Retinal pigment epithelial cell (primary cell): ENCODE results near the gene OTOP3.

Source experiments
- DNase-seq: peaks from one replicate; pipeline ENCODE4 v3.0.0-alpha.2; 2010; ENCODE audit warnings: low read depth
- H3K4me3 ChIP-seq: 2 replicates; pipeline ENCODE4 v1.5.1; 2011; ENCODE audit warnings: mild to moderate bottlenecking, low read length, control low read depth, moderate library complexity
- TF ChIP-seq, protein P1 (sequence below): conservative IDR thresholded peaks from 2 replicates; pipeline ENCODE4 v1.5.1; 2011; ENCODE audit warnings: low read depth, low read length, control low read depth, inconsistent platforms

OTOP3 gene

GRCh38 chr17:74971842-74972106, 36.1 kb downstream of the OTOP3 start:
- DNase-seq: no peak
- TF ChIP-seq, protein P1, sequence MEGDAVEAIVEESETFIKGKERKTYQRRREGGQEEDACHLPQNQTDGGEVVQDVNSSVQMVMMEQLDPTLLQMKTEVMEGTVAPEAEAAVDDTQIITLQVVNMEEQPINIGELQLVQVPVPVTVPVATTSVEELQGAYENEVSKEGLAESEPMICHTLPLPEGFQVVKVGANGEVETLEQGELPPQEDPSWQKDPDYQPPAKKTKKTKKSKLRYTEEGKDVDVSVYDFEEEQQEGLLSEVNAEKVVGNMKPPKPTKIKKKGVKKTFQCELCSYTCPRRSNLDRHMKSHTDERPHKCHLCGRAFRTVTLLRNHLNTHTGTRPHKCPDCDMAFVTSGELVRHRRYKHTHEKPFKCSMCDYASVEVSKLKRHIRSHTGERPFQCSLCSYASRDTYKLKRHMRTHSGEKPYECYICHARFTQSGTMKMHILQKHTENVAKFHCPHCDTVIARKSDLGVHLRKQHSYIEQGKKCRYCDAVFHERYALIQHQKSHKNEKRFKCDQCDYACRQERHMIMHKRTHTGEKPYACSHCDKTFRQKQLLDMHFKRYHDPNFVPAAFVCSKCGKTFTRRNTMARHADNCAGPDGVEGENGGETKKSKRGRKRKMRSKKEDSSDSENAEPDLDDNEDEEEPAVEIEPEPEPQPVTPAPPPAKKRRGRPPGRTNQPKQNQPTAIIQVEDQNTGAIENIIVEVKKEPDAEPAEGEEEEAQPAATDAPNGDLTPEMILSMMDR: no peak
- H3K4me3 ChIP-seq: peak overlapping the region; percentile 57

GRCh38 chr17:74972107-74972972, 36.6 kb downstream of the OTOP3 start, which contains the start of gene HID1:
Gene HID1 (minus strand): TSS chr17:74972759. CDS start chr17:74972656, 103 bp downstream.
- DNase-seq: no peak
- H3K4me3 ChIP-seq: peak within 1 kb of the TSS; percentile 57
- TF ChIP-seq, protein P1: no peak

DNA sequence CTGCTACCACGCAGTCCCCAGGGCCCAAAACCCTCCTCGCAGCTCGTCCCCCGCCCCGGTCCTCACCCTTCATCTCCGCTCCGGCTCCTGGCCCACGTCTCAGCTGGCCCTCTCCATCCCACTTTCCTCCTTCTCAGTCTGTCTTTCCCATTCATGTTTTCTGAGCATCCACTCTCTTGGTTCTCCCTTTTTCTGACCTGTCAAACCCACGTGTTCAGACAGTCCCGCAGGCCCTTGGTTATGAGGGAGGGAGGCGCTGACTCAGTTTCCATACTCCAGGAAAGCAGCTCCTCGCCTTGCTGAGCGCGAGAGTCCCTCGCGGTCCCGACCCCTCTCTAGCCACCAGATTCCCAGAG, 37.3 kb downstream of the OTOP3 start:
- no peak for DNase-seq
- TF ChIP-seq, protein P1: no peak
- peak overlapping the region; percentile 35 for H3K4me3 ChIP-seq

DNA sequence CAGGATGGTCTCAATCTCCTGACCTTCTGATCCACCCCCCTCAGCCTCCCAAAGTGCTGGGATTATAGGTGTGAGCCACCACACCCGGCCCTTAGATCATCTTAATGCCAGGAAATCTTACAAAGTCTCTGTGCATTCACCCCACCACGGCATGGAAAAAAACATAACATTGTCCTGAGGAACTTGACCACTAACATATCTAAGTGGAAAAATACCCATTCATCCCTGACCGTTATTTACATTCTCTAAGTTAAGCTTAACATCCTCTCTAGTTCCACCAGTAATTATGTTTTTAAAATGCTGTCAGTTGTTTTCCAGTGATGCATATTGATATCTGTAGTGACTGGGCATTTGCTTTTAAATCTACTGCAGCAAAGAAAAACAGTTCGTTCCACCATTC, 40.2 kb downstream of the OTOP3 start:
- TF ChIP-seq, protein P1: no peak
- no peak for DNase-seq
- H3K4me3 ChIP-seq: no peak overlapping the region

DNA sequence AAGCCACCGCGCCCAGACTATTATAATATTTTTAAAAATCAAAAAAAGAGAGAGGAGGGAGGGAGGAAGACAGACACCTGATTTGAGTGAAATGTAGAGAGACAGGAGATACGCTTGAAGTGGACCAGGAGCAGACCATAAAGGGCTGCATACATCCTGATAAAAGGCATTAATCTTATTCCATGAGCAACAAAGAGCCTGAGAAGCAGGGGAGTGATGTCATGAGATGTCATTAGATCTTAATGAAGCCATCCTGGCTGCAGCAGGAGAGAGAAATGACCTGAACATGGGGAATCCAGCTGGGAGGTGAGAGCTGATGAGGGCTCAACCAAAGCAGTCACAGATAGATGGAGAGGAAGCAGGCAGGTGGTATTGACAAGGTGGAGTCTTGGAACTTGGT, 42.1 kb downstream of the OTOP3 start:
- TF ChIP-seq, protein P1: no peak
- H3K4me3 ChIP-seq: no peak overlapping the region
- DNase-seq: no peak

GRCh38 chr17:74978240-74978639, 42.5 kb downstream of the OTOP3 start:
- TF ChIP-seq, protein P1: no peak
- no peak for DNase-seq
- H3K4me3 ChIP-seq: no peak overlapping the region
